ENCODE measurements around the gene SFMBT2.
"Not testable (repeated sequence)": the region's sequence is repeated elsewhere in the genome, so short reads cannot be mapped to it uniquely, and the experiment has no call there.

Gene SFMBT2

DNA sequence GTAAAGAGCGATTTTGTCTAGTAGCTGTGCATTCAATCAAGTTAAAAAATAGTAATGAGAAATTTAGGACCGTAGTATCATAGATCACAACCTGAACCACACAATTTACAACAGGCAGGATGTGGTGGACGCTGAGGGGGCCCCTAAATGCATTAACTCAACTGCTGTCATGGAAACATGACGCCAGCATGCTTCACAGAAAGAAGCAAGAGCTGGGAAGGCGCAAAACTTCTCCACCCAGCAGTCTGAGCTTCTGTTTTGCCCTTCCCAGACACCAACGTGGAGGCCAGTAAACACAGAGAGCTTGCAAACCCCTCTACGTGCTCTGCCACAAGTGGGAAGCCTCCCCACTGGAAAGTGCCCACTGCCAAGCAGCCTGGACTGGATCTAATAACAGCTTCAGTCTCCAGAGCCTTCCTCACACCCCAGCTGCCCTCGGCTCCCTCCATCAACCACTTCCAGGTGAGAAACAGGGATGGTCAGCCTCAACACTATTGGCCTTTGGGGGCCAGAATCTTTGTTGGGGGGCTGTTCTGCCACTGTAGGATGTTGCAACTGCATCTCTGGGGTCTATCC is 151.8 kb downstream of the SFMBT2 start:
- DNase-seq = no peak

DNA sequence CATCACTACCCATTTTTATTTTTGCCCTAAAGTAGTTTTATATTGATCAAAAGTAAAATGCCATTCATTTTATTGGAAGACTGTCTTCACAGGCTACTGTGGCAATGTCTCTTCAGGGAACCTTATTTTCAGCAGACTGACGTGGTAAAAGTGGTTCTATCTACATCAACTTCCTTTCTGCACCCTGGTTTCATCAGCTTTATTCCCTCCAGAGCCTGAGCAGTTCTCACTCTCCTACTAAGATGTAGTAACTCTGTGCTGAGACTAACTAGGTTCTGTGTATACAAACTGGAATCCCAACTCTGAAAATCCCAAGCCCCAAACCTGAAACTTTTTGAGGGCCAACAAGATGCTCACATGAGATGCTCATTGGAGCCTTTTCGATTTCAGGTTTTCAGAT is 155.3 kb downstream of the SFMBT2 start:
- DNase-seq = no peak

DNA sequence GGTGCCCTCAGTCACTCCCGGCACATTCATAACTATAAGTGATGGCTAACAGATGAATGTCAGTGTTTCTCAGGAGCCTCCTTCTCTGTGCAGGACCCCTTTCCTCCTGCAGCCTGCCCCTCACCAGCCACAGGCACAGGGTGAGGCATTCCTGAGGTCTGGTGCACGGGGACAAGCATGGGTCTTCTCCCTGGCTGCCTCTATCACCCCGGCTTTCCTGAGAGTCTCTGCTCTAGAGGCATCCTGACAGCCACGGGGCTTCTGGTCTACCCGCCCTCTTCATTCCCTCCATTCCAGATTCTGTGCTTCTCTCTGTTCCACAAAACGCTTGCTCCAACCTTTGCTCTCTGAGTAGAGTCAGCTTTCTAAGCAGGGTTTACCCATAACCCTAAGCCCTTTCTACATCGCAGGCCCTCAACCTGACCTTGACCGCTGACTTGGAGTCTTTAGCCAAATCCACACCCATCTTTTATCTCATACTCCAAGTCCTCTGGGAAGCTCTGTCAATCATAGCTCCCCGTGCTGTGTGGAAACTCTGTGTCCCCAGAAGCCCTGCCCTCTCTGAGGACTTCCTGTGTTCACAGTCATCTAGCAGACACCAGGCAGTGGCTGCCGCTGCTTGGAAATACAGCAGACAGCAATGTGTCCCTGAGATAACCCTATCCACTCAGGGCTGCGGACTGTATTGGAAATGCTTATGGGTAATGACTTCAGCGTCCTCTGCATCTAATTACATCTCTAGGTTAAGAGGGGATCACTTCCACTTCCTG is 159.0 kb downstream of the SFMBT2 start:
- DNase-seq = no peak

DNA sequence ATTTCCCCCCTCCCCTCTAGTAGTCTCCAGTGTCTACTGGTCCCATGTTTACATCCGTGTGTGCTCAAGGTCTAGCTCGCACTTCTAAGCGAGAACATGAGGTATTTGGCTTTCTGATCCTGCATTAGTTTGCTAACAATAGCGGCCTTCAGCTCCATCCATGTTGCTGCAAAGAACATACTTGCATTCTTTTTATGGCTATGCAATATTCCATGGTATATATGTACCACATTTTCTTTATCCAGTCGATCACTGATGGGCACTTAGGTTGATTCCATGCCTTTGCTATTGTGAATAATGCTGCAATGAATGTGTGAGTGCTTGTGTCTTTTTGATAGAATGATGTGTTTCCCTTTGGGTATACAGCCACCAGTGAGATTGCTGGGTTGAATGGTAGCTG is 160.6 kb downstream of the SFMBT2 start:
- DNase-seq = no peak

DNA sequence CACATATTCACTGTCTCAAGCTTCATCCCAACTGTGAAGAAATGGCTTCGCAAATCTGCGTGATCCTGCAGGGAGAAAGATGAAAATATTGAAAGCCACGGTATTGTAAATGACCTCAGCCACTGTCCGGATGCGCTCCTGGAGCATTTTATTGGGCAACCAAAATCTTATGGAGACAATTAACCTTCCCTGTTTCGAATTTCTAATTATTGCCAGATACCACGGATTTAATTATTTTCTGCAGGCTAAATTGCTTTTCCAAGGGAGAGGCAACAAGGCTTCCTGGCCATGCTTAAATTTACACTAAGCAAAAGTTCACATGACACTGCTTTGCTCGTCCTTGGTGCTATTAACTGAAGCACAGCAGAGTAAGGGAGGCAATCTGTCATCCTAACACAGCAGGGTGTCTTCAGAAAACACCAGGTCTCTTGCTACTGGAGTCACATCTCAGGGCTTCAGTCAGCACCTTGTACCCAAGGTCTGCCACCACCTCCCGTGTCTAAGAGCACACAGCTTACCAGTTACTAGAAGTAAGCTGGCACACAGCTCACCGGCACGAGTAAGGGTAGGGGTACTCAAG is 162.2 kb downstream of the SFMBT2 start:
- DNase-seq = no peak

DNA sequence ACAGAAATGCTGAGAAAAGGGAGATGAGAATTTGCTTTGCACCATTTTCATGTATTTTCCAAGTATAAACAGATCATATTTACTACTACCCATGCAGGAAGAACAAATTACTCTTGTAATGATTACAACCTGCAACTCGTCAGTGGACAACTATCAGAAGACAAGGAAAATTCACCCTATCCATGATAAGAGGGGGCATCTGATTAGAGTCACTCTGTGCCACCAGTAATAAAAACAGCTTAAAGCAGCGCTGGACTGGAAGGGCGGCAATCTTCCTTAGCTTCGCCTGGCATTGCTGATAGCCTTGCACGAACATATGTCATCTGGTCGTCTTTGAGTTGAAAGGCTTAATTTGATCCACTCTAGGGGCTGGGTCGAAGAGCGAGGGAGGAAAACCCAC is 162.7 kb downstream of the SFMBT2 start:
- DNase-seq = no peak

DNA sequence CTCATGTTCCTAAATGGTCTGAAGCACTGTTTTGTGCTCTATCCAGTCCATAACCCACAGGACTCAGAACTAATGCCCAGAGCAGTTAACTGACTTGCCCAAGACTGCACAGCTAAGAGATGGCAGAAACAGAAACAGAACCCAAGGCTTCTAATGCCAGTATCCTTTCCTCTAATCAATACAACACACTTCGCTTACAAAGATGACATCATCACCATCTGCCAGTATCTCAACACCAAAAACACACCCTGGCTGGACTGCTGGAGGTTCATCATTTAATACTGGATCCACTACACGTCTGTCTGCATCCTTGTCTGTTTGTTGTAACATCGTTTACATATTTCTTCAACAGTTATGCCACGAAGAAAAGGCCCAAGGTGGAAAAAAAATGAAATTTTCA is 165.3 kb downstream of the SFMBT2 start:
- DNase-seq = no peak

DNA sequence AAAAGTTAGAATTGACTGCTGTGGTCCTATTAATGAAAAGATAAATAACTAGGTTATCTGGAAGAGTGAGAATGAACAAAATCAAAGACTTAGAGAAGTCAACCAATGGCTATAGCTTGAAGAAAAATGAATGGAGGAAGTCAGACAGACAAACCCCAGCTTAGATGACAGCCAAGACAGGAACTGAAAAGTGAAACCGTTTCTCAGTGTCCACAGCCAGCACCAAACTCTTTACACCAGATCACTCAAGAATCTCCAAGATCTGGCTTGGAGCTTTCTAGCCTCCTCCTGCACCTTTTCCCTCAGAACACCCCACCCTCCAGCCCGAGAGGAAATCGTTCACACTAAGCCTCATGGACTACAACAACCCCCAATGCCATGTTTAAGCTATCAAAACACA is 167.0 kb downstream of the SFMBT2 start:
- DNase-seq = no peak

DNA sequence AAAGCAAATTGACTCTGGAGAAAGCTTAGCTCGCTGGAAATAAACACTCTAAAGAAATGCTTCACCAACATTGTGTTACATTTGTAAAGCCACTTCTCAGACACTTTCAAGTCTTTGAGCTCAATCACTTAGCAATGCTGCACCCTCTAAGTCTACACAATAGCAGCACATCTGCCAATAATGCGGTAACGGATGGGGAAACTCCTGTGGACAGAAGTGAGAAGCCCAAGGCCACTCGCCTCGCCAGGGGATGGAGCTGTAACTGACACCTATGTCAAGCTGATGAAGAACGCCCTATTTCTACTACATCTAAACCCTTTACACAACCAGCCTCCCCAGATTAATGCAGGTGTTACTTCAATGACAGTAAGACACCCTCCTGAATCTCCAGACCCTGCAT is 167.7 kb downstream of the SFMBT2 start:
- no peak for DNase-seq

DNA sequence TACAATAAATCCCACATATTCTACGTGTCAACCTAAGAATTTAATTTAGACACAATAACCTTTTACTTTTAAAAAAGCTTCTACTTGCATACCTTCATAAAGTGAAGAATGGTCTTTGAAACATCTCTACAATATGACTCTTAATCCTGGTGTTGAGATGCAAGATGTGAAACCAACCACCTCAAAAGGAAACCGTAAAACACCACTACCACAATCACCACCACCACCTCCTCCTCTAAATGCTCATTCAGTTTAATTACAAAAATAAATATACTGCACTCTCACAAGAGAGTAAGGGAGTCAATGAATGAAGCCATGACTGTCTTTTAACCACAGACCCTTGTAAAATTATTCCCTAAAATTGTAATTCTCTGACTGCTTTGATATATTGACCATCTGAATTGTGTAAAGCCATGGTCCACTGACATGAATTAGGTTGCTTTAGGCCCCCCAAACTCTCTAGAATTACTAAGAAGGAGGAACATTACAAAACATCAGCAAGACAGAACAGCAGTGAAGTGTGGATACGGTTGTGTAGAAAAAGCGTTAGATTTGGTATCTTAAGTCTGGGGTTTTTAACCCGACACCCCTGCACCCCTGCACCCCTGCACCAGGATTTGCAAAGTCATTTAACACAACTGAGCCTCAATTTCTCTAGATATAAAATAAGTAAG is 171.4 kb downstream of the SFMBT2 start:
- no peak for DNase-seq

DNA sequence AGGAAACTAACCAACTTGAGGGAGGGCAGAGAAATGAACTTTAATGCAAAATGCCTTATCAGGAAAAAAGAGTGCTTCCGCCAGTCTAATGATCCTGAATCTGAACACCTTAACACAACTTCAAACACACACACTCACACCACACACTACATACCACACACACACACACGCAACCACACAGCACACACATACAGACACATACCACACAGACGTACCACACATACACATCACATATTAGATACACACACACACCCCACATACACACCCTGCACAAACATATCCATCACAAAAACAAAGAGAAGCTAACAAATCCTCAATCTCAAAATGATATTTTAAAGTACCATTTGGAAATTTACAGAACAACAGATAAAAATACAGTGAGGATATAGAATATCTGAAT is 175.5 kb downstream of the SFMBT2 start:
- DNase-seq = no peak

DNA sequence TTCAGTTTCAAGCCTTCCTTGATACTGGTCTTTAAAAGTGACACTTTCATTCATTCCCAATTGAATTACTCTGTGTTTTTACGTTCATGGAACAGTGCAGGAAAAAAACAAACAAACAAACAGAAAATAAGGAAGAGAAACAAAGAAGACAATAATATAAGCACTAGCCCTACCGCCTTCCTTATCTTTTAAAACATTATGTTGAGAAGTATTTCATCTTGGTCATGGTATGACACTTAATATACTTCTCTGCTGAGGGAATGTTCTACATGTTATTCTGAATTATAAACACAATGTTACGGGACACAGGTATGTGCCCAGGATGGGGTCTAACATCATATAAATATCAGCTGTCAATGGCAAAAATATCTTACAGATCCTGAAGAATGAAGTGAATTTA is 176.7 kb downstream of the SFMBT2 start:
- DNase-seq = no peak

DNA sequence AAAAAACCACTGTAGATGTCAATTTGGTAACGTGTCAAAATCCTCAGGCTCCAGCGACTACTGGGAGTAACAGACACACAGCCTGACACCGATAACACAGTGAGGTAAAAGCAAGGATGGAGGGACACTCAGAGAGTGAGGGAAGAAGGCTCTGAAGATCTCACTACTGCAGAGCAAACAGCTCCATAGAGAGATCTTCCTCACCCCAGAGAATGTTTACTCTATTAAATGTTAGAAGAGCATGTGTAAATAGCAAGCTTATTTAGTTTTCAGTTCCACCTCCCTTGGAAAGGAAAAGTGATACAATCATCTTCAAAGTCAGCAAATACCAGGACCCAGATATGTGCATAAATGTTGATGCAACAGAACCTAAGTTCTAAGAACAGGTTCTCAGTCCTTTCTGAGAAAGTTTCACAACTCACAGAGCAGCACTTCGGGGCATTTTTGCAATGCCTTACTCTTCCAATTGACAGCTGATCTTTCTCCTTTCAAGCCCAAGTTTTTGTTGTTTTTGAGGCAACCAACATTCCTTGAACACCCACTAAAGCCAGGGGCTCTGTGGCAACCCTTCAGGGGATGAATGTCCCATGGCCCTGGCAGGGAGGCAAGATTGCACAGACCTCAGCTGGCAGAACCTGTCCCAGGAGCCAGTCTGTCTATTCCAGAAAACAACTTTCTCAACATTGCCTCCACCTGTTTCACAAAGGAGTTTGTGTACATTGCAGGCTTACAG is 177.4 kb downstream of the SFMBT2 start:
- DNase-seq = no peak

DNA sequence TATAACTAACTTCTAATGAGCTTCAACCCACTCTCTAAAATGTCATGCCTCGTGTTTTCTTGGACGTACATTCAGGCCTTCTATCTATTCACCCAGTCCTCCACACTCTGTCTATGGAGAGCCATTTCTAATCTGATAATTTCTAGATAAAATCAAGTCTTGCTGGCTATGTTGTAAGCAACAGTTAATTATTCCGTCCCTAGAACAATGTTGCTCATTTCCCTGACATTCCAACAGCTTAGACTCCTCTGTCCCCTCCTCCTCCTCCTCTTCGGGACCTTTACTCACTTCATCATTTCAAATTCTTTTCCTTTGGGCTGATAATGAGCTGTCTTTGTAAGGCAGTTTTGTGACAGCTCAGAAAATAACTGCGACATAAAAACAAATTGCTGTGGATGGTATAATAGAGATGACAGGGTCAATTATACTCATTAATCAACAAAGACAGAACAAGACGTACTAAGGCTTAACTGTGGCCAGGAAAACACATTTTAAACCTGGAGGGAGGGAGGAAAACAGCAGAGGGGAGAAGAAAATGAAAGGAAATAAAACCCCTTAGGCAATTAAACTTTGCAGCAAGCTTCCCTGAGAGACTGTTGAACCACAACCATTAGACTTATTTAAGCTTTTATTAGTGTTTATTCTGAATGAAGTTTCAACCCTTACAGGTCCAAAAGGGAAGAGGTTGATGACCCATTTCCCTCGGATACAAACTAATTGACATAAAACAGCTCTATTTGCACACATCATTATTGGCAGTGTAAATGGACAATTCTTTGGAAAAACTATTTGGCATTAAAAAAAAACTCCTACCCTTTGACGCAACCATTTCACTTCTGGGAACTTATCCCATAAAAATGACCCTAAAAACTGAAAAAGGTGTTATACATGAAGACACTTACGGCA is 179.1 kb downstream of the SFMBT2 start:
- DNase-seq = no peak

DNA sequence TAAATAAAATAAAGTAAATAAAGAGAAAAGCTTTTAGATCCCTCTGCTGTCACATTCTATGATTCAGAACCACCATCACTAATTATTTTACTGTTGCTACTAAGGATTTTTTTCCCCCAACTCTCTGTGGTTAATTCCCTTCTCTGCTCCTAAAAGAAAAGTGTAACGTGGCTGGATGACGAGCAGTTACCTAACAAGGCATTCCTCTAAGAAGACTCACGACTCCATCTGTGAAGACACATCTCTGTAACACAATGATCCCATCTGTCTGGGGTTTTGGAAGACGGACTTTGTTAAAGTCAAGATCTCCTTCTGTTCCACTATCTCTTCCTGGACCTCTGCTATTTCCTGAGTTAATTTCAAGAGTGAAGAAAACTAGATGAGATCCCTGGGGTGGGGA is 179.9 kb downstream of the SFMBT2 start:
- DNase-seq = no peak

DNA sequence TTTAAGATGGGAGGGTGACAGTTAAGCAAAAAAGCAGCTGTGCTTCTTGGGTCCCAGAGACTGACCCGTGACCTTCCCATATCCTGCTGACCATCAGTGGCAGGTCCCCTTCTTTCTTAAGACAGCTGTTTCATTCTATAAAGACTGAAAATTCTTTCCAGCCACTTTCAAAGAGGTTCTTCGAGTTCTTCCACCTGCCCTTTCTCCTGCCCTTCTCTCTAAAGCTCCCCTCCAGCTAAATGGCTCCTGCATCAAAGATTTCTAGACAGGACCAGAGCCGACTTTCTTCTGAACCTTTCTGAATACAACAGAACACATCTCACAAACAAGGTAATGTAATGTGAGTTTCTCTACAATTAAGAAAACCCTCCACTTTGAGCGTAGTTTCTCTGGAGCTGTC is 180.8 kb downstream of the SFMBT2 start:
- DNase-seq = no peak

DNA sequence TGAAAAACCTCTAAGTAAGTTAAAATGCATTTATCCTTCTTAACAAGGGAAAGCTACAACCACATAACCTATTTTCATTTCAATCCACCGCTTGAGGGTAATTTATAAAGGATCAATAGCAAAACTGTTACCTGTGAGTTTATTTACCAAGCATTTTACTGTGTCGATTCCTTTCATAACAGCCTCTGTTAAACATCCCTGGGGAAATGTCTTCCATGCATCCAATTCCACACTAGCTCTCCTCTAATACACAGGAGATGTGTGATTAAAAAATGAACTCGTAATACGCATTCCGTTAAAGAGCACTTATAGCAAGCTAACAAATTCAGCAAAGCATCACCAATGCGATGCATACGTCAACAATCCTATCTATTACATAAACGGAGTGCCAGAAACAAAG is 185.7 kb downstream of the SFMBT2 start:
- DNase-seq = no peak

DNA sequence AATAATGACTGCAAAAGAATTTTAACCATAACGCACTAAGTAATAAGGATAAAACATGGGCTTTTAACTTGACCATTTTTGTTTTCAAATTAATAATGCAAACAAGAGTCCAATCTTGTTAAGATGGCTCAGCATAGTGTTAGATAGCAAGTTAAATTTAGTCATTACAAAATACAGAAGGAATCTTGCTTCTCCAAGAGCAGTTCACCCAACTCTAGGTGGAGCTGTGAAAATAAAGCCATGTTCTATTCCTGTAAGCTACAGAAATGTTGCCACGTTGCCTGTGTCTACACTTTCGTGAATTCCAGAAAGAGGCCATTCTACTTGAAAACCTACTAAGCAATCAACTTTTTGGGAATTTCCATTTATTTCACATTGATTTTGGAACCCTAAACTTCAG is 191.9 kb downstream of the SFMBT2 start:
- no peak for DNase-seq

DNA sequence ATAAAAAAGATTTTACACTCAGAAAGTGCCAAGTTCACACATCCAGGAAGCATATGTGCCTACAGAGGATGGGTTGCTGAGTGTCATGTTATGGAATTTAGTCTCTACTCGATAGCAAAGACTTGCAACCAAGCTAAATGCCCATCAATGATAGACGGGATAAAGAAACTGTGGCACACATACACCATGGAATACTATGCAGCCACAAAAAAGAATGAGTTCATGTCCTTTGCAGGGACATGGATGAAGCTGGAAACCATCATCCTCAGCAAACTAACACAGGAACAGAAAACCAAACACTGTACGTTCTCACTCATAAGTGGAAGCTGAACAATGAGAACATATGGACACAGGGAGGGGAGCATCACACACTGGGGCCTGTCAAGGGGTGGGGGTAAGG is 198.1 kb downstream of the SFMBT2 start:
- DNase-seq = not testable (repeated sequence)

DNA sequence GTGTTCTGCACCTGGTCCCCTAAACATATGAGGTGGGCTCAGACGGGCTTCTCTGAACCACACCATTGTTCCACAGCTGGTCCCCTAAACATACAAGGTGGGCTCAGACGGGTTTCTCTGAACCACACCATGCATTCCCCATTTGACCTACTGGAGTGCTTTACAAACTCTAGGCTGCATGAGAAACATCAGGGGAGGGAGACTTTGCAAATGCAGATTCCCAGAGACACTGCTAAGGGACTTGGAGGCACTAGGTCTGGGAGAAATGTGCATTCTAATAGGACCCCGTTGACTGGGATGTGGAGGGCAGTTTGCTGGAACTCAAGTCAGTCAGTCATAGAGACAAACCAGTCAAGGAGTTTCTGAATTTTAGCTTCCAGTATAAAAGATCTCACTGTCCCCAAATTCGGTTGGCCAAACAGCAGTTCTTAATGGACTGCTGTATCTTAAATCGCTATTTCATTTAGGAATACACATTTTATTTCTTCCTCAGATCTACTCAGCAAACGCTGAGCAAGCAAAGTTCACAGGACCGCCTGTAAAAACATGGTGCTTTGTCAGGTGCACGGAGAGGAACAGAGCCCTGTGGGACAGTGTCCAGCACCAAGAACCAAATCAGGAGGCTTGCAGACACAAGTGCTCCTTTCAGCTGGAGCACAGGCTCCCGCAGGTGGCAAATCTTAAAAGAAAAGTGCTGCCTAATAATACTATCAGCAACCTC is 198.8 kb downstream of the SFMBT2 start:
- no peak for DNase-seq

DNA sequence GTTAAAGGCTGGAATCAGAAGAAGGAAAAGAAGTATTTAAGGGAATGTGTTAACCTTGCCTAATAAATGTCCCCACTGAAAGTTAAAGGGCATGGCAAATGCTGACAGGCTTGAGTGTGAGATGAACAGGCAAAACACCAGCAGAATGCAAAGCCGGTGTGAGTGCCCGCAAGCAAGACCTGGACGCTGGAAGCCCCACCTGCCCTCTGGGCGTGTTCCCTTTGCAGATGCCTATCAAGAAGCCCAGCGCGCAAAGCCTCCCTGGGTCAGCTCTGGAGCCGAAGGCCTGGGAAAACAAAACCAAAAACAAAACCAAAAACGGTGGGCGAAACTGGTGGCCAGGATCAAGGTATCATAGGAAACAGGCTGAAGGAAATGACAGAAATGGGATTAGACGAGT is 200.3 kb downstream of the SFMBT2 start:
- no peak for DNase-seq

DNA sequence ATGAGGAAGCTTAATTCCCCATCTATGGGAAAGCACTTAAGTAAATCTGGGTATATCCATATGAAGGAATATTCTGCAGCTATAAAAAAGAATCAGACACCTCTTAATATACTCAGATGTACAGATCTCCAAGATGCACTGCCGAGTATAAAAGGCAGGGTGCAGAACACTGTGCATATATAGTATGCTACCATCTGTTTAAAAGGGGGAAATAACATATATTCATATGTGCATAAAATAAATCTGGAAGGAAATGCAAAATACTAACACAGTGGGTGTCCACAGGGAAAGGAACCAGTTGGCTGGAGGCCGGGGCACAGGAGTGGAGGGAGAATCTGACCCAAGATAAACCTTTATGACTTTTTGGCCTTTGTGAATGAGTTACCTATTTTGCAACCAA is 201.4 kb downstream of the SFMBT2 start:
- no peak for DNase-seq

Measured in NCI-H1105 treated with DMSO at 0.1 percent for 48 hours (cell line).